ENCODE data around the gene RNU1-2. TPM values are rescaled to one million over a fixed set of nuclear protein-coding genes. Genes with fewer than 3 reads are reported as not detected.
"Not testable (repeated sequence)": the region's sequence is repeated elsewhere in the genome, so short reads cannot be mapped to it uniquely, and the experiment has no call there.

RNU1-2 gene
- total RNA-seq, 1 donor from 2014 or later, result 2,859 TPM

DNA sequence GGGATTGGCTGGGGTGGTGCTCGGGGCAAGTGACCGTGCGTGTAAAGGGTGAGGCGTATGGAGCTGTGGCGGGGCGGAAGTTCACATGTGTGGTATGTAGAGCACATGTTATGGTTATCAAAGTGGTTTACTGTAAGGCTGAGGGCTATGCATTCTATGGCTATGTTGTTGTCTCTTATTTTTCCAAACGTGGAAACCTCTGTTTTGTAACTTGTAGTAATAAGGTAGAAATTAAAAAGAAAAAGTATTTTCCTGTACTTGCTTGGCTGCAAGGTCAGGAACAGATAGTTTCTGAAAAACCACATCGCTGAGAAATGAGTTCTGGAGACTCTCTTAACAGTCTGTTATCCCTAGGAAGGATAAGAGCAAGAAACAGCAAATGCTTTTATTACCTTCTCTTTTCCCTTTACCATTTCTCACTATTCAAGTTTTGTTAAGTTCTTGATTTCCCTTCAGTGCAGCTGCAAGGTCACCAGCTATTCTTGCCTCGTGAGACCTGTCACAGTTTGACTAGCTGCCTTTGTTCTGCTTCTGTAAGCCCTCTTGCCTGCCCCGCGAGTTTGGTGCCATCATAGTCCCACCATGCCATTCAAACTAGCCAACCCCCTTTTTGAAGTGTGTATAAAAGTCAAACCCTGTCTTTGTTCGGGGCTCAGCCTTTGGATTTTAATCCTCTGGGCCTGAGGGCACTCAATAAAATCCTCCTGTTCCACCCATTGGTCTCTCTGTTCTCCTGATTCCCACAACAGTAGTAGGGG is 9.5 kb downstream of the RNU1-2 start:
- H3K4me3 Mint-ChIP-seq (ENCODE audit: unreplicated experiment), result no peak overlapping the region
- H3K27ac Mint-ChIP-seq (ENCODE audit: unreplicated experiment), result no peak overlapping the region
- H3K36me3 Mint-ChIP-seq (ENCODE audit: unreplicated experiment), result no peaks in the 10 kb centered on the region
- no peaks in the 10 kb centered on the region for H3K9me3 Mint-ChIP-seq (ENCODE audit: unreplicated experiment)
- no peaks in the 10 kb centered on the region for H3K27me3 Mint-ChIP-seq (ENCODE audit: unreplicated experiment)
- TF ChIP-seq, protein P1, sequence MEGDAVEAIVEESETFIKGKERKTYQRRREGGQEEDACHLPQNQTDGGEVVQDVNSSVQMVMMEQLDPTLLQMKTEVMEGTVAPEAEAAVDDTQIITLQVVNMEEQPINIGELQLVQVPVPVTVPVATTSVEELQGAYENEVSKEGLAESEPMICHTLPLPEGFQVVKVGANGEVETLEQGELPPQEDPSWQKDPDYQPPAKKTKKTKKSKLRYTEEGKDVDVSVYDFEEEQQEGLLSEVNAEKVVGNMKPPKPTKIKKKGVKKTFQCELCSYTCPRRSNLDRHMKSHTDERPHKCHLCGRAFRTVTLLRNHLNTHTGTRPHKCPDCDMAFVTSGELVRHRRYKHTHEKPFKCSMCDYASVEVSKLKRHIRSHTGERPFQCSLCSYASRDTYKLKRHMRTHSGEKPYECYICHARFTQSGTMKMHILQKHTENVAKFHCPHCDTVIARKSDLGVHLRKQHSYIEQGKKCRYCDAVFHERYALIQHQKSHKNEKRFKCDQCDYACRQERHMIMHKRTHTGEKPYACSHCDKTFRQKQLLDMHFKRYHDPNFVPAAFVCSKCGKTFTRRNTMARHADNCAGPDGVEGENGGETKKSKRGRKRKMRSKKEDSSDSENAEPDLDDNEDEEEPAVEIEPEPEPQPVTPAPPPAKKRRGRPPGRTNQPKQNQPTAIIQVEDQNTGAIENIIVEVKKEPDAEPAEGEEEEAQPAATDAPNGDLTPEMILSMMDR (IDR thresholded peaks at IDR 0.05), result no peak
- DNase-seq (ENCODE audit: extremely low spot score, unreplicated experiment), result no peak
- H3K4me1 Mint-ChIP-seq (ENCODE audit: unreplicated experiment), result peaks cover 16% of the 10 kb centered on the region

DNA sequence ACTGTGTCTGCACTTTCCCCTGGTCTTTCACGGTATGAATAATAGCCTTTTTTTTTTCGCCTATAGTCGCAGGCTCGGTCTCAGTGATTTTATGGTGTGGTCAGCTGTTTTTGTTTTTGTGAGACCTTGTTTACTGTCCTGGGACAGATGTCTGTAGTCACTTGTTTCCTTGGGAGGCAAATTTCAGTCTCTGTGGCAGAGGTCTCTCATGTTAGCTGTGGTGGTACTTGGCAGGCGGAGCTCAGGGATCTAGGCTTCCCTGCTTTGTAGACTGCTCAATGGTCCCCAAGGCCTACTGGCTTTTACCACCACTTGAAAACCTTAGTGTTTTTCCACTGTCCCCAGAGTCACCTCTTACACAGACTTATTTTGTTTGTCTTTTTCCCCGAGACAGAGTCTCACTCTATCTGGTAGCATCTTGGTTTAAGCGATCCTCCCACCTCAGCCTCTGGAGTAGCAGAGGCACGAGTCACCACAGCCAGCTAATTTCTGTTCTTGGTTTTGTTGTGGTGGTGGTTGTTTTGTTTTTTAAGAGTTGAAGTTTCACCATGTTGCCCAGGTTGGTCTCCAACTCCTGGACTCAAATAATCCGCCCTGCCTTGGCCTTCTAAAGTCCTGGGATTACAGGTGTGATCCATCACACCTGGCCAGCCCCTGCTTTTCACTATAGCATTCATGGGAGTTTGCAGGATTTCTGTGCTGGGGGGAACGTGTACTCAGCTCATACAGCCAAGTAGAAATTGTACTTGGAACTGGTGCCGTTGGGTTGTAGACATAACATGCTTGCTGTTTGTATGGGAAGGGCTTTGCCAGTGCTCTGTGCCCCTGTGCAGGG is 10.3 kb downstream of the RNU1-2 start:
- H3K27ac Mint-ChIP-seq (ENCODE audit: unreplicated experiment), result no peak overlapping the region
- no peaks in the 10 kb centered on the region for H3K36me3 Mint-ChIP-seq (ENCODE audit: unreplicated experiment)
- no peak overlapping the region for H3K4me3 Mint-ChIP-seq (ENCODE audit: unreplicated experiment)
- H3K9me3 Mint-ChIP-seq (ENCODE audit: unreplicated experiment), result no peaks in the 10 kb centered on the region
- H3K4me1 Mint-ChIP-seq (ENCODE audit: unreplicated experiment), result peaks cover 16% of the 10 kb centered on the region
- no peaks in the 10 kb centered on the region for H3K27me3 Mint-ChIP-seq (ENCODE audit: unreplicated experiment)
- TF ChIP-seq, protein P1 (IDR thresholded peaks at IDR 0.05), result no peak
- DNase-seq (ENCODE audit: extremely low spot score, unreplicated experiment), result no peak

DNA sequence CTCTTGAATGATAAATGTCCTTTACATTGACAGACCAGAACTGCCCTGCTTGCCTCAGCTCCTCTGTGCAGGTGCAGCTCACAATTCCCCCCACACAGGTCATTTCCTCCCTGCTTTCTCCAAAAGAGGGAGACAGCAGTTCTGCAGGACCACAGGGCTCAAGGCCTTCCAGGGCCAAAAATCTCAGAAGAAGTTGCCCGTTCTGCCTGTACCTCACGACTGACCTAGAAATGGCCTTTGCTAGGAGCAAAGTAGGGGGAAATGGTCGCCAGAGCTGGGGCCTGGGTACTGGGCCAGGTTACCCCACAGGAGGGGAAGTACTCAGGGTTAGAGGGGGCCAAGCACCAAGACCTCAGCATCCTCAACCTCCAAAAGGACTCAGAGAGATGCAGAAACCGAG is 11.1 kb downstream of the RNU1-2 start:
- no peaks in the 10 kb centered on the region for H3K9me3 Mint-ChIP-seq (ENCODE audit: unreplicated experiment)
- H3K27me3 Mint-ChIP-seq (ENCODE audit: unreplicated experiment), result no peaks in the 10 kb centered on the region
- no peak for DNase-seq (ENCODE audit: extremely low spot score, unreplicated experiment)
- no peak overlapping the region for H3K4me3 Mint-ChIP-seq (ENCODE audit: unreplicated experiment)
- peaks cover 16% of the 10 kb centered on the region for H3K4me1 Mint-ChIP-seq (ENCODE audit: unreplicated experiment)
- TF ChIP-seq, protein P1 (IDR thresholded peaks at IDR 0.05), result no peak
- no peak overlapping the region for H3K27ac Mint-ChIP-seq (ENCODE audit: unreplicated experiment)
- H3K36me3 Mint-ChIP-seq (ENCODE audit: unreplicated experiment), result no peaks in the 10 kb centered on the region

DNA sequence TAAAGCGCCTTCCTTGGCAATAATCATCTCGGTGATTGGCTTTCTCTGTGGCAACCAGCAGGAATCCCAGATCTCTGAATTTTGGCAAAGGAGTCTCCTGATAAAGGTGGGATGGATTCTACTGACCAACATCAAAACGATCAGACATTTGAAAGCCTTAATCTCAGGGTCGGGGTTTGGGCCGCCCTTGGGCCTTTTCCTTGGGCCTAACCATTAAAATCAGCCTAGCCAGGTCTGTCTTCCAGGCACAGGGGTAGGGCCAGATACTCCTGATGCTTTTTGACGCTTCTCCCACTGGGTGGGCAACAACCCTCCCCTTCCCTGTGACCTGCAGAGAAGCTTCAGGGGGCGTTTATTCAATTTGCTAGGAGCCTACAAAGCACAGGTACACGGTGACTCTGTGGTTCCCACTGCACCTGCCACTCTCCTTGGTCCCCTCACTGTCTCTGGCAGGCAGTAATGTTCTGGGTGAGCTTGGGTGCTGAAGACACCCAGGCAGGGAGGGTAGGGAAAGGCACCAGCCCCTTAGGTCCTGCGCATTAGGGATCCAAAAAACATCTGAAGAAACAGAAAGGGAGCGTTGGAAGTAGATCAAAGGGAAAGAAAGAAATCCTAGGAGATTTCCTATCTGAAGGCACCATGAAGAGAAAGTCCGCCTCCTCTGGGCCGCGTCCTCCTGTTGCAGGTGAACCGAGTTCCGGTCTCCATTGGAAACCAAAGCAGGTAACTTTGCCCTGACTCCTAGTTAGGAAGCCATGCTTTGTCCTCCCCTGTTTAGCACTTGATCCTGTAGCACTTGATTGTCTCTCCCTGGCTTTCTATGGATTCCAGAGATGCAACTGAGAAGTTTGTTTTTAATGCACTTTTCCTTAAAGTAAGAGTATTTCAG is 12.3 kb downstream of the RNU1-2 start:
- TF ChIP-seq, protein P1 (IDR thresholded peaks at IDR 0.05), result no peak
- DNase-seq (ENCODE audit: extremely low spot score, unreplicated experiment), result no peak
- Mint-ChIP-seq H3K4me1 (ENCODE audit: unreplicated experiment) (peaks cover 14% of the 10 kb centered on the region), H3K4me3 (ENCODE audit: unreplicated experiment) (no peak overlapping the region), H3K27me3 (ENCODE audit: unreplicated experiment) (no peaks in the 10 kb centered on the region), H3K27ac (ENCODE audit: unreplicated experiment) (no peak overlapping the region), H3K9me3 (ENCODE audit: unreplicated experiment) (no peaks in the 10 kb centered on the region), H3K36me3 (ENCODE audit: unreplicated experiment) (no peaks in the 10 kb centered on the region)

DNA sequence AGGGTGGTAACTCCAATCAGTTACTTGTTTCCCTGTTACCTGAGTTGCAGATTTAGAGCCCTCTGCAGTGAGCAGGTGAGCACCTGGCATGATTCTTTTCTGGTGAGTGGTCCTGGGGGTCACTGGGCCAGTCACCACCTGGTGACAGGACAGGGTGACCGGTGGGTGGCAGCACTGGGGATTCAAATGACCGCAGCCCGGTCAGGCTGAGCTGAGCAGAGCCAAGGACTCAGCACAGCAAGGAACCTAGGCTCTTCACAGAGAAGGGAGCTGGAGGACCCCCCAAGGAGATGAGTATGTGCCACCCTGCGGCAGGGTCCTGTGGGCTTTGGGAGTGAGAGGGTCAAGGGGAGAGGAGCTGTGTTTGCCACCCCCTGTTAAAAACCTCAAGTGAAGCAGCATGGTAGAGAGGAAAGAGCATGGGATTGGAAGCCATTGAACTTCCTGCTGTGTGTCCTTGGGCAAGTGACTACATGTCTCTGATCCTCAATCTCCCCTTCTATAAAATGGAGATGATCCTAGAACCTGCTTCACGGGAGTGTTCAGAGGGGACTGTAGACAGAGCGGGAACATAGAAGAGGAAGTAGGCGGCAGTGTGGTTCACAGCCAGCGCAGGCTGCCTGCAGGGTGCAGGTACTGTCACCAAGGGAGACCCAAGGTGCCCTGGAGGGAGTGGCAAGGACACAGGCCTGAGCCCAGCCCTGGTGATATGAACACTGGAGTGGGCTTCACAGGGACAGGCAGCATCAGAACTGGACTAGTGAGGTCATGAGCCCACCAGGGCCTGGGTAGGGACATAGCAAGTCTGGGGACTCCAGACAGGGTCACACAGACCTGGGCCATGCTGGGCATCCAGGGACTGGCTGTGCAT is 16.3 kb downstream of the RNU1-2 start:
- not testable (repeated sequence) for H3K27ac Mint-ChIP-seq (ENCODE audit: unreplicated experiment); DNase-seq (ENCODE audit: extremely low spot score, unreplicated experiment); H3K9me3 Mint-ChIP-seq (ENCODE audit: unreplicated experiment); H3K4me3 Mint-ChIP-seq (ENCODE audit: unreplicated experiment); H3K36me3 Mint-ChIP-seq (ENCODE audit: unreplicated experiment); H3K27me3 Mint-ChIP-seq (ENCODE audit: unreplicated experiment)
- H3K4me1 Mint-ChIP-seq (ENCODE audit: unreplicated experiment), result peaks cover 17% of the 10 kb centered on the region

DNA sequence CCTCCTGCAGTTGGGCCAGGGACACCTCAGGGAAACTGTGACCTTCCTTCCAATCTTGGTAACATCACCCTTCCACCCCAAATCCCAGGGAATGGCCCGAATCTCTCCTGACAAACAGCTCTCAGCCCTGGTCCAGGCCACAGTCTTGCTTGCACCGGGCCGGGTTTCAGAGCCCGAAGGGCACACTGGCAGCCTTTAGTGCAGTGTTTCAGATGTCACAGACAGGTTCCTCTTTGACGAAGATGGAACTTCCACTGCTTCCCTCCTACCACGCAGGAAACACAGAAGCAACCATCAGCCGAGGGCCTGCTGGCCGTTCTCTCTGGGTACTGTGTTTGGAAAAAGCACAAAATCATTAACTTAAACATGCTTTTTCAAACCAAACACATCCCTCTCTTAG is 17.0 kb downstream of the RNU1-2 start:
- H3K27me3 Mint-ChIP-seq (ENCODE audit: unreplicated experiment), result not testable (repeated sequence)

More for the DNA sequence above, 17.0 kb downstream of the RNU1-2 start:
- peaks cover 17% of the 10 kb centered on the region for H3K4me1 Mint-ChIP-seq (ENCODE audit: unreplicated experiment)
- H3K4me3 Mint-ChIP-seq (ENCODE audit: unreplicated experiment), result peak overlapping the region; percentile 76
- H3K27ac Mint-ChIP-seq (ENCODE audit: unreplicated experiment); H3K9me3 Mint-ChIP-seq (ENCODE audit: unreplicated experiment); H3K36me3 Mint-ChIP-seq (ENCODE audit: unreplicated experiment); DNase-seq (ENCODE audit: extremely low spot score, unreplicated experiment): not testable (repeated sequence)
